ENCODE data around the gene CRYZL1.

CRYZL1 gene

DNA sequence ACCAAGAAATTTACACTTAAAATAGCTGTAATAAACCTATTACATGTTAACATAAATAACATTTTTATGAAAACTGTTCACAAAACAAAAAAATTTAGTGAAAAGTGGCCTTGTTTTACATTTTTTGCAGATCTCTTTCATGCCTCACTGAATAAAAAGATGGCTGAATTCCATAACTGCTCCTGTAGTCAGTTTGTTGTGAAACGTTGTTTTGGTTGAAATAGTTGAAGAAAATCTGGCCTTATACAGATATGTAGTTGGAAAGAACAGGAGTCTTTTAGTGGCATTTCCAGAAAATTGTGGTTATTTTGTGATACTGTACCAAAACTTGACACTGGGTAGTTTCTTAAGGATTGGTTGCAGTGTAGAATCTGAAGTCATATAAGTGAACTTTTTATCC is 18.9 kb upstream of the CRYZL1 start:
- H3K27ac ChIP-seq, result no peak overlapping the region
- TF ChIP-seq, protein P1, sequence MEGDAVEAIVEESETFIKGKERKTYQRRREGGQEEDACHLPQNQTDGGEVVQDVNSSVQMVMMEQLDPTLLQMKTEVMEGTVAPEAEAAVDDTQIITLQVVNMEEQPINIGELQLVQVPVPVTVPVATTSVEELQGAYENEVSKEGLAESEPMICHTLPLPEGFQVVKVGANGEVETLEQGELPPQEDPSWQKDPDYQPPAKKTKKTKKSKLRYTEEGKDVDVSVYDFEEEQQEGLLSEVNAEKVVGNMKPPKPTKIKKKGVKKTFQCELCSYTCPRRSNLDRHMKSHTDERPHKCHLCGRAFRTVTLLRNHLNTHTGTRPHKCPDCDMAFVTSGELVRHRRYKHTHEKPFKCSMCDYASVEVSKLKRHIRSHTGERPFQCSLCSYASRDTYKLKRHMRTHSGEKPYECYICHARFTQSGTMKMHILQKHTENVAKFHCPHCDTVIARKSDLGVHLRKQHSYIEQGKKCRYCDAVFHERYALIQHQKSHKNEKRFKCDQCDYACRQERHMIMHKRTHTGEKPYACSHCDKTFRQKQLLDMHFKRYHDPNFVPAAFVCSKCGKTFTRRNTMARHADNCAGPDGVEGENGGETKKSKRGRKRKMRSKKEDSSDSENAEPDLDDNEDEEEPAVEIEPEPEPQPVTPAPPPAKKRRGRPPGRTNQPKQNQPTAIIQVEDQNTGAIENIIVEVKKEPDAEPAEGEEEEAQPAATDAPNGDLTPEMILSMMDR (conservative IDR thresholded peaks at IDR 0.05), result no peak

DNA sequence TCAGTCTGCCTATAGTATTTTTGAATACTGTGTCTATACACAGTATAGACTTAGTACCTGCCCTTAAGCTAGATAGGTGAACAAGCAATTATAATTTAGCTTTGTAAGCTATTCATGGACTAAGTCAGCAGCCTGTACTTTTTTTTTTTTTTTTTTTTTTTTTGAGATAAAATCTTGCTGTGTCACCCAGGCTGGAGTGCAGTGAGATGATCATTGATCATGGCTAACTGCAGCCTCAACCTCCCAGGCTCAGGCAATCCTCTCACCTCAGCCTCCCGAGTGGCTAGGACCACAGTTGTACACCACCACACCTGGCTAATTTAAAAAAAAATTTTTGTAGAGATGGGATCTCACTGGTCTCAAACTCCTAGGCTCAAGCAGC is 18.0 kb upstream of the CRYZL1 start:
- H3K27ac ChIP-seq, result no peak overlapping the region
- TF ChIP-seq, protein P1 (conservative IDR thresholded peaks at IDR 0.05), result no peak

DNA sequence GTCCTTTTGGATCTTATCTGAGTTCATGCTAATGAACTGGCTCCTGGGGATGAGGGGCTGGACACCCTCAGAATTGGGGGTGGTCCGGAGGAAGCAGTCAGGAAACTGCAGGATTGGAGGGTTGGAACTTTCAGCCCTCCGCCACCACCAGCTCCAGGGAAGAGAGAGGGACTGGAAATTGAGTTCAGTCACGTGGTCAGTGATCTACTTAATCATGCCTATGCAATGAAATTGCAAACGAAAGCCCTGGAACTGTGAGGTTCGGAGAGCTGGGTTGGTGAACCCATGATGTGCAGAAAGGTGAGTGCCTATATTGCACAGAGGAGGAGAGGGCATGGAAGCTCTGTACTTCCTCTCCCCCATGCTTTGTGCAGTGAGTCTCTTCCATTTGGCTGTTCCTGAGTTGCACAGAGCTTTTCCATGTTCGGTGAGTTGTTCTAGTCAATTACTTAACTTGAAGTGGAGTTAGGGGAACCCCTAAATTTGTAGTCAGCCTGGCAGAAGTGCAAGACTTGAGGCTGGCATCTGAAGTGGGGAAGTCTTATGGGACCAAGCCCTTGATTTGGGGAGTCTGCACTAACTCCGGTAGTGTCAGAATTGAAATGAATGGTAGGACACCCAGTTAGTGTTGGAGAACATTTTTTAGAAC is 17.5 kb upstream of the CRYZL1 start:
- TF ChIP-seq, protein P1 (conservative IDR thresholded peaks at IDR 0.05), result no peak
- H3K27ac ChIP-seq, result no peak overlapping the region

DNA sequence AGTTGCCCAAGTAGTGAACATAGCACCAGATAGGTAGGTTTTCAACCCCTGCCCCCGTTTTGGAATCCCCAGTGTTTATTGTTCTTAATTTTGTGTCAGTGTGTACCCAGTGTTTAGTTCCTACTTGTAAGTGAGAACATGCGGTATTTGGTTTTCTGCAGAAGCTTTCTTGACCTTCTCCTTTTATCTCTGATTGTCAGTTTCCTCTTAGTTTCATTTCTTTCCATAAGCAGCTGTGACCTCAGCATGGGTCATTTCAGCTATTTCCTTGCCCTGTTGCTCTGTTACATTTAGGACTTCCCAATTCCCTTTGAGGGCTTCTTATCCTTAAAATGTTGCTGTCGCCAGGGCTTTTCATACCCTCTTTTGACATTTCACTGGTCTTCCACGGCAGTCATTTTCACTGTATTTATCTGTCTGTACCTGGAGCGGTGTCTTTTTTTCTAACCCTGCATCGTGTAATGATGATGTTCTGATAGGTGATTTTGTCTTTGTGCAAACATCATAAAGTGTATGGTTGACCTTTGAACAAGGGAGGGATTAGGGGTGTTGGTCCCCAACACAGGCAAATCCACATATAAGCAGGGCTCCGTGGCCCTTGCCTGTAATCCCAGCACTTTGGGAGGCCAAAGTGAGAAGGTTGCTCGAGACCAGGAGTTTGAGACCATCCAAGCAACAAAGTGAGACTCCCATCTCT is 15.7 kb upstream of the CRYZL1 start:
- TF ChIP-seq, protein P1 (conservative IDR thresholded peaks at IDR 0.05), result no peak

DNA sequence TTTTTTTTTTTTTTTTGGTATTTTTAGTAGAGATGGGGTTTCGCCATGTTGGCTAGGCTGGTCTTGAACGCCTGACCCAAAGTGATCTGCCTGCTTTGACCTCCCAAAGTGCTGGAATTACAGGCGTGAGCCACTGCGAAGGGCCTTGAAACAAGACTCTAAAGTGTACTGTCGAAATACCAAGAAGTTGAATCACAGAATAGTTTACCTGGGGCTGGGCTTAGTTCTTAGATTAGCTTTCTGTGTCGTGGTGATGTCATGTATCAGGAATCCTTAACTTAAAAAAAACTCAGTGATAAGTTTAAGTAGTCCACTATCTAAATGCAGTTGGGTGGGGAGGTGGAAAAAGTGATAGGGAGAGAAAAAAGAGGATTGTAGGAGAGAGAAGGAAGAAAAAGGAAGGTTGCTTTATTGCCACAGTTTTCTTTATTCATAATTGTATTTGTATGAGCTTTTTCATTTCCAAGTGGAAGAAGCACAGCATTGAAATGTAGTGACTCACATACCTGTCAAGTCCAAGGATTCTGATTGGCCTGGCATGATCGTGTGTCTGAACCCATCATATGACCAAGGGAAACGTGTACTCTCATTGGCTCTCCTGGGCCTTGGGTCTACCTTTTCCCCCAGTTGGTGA is 14.2 kb upstream of the CRYZL1 start:
- H3K27ac ChIP-seq, result peak overlapping the region; percentile 49
- TF ChIP-seq, protein P1 (conservative IDR thresholded peaks at IDR 0.05), result no peak

More for the DNA sequence above, 15.7 kb upstream of the CRYZL1 start:
- peak overlapping the region; percentile 49 for H3K27ac ChIP-seq

DNA sequence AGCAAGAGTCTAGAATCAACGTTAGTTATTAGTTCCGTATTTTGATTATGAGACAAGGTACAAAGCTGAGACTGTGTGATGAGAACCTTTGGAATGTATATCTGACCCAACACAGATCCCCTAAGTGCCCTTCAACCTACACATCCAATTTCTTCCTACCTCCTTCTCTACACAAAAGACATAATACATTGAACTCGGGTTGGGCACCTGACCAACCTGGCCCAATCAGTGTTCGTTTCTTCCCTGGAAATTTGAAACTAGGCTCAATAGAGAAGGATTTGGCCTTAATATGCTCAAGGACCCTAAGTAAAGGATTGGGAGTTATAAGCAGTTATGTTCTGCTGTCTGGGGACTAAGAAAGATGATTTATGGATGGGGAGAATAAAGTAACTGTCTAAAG is 12.9 kb upstream of the CRYZL1 start:
- TF ChIP-seq, protein P1 (conservative IDR thresholded peaks at IDR 0.05), result no peak
- no peak overlapping the region for H3K27ac ChIP-seq

DNA sequence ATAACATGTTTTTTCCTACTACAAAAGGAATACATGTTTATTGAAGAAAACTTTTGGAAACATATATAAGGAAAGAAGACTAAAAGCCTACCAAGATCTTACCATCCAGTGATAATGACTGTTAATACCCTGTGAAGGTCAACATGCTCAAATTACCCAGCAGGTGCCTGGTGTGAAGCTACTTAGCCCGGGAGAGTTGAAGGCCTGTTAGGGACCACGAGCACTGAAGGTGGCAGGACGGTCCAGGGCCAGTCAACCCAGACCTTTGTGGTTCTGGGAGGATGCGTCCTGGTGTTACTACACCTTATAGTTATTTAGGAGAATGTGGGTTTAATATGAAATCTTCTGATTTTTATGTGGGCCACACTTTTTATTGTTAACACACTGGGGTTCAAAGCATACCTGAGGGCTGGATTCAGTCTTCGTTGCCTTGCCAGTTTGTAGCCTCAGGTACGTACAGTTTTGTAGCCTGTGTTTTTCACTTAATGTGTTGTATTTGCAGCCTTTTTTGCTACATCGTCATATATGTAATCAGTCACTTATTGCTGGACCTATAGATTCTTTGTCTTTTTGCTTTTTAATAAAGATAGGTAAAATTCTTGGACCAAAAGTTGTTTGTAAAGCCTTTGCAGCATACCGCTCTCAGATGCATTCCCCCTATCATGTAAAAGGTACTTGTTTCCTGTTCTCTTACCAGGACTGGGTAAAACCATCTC is 10.6 kb upstream of the CRYZL1 start:
- H3K27ac ChIP-seq, result peak overlapping the region; percentile 82
- TF ChIP-seq, protein P1 (conservative IDR thresholded peaks at IDR 0.05), result no peak

Measured in VCaP (cell line).